Neuron (in vitro differentiated cells): Measurements from ENCODE around the gene IFNA2.
"Not testable (repeated sequence)": the region's sequence is repeated elsewhere in the genome, so short reads cannot be mapped to it uniquely, and the experiment has no call there.

Experiments used
- H2AFZ ChIP-seq: one replicate; pipeline ENCODE4 v1.6.1; 2013; ENCODE audit warnings: low read depth, mild to moderate bottlenecking, inconsistent platforms, low read length, moderate library complexity
- H3K27me3 ChIP-seq: one replicate; pipeline ENCODE4 v1.6.1; 2013; ENCODE audit warnings: low read length; ENCODE audit not compliant: insufficient read depth
- H3K36me3 ChIP-seq: one replicate; pipeline ENCODE4 v1.6.1; 2013; ENCODE audit warnings: low read length; ENCODE audit not compliant: insufficient read depth
- H3K4me1 ChIP-seq: one replicate; pipeline ENCODE4 v1.6.1; 2013; ENCODE audit warnings: low read length; ENCODE audit not compliant: insufficient read depth
- H3K4me3 ChIP-seq: 2 replicates; pipeline ENCODE4 v1.5.1; 2013; ENCODE audit warnings: mild to moderate bottlenecking, low read length, moderate library complexity
- H3K9me3 ChIP-seq: one replicate; pipeline ENCODE4 v1.6.1; 2013; ENCODE audit warnings: low read length

IFNA2 gene

DNA sequence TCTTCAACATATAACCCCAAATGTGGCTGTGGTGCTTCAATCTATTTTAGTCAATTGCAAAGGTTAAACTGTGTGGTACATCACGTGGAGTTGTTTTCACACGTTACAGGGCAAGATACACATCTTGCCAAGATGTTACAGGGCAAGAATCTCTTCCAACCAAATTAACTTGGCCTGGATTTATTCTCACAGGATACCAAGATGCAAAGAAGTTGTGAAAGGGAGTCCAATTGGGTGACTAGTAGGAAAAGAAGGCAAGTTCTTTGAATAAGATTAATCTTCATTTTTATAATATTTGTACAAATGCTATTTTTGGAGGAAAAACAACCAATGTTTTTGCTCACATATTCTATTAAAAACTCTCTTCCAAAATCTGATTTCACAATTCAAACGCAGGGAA lies 18.9 kb upstream of the IFNA2 start:
- no peaks in the 10 kb centered on the region for H3K4me1 ChIP-seq
- peaks cover 27% of the 10 kb centered on the region for H3K27me3 ChIP-seq
- H2AFZ ChIP-seq = no peak overlapping the region
- no peak overlapping the region for H3K4me3 ChIP-seq
- H3K36me3 ChIP-seq = no peaks in the 10 kb centered on the region
- H3K9me3 ChIP-seq = no peaks in the 10 kb centered on the region

DNA sequence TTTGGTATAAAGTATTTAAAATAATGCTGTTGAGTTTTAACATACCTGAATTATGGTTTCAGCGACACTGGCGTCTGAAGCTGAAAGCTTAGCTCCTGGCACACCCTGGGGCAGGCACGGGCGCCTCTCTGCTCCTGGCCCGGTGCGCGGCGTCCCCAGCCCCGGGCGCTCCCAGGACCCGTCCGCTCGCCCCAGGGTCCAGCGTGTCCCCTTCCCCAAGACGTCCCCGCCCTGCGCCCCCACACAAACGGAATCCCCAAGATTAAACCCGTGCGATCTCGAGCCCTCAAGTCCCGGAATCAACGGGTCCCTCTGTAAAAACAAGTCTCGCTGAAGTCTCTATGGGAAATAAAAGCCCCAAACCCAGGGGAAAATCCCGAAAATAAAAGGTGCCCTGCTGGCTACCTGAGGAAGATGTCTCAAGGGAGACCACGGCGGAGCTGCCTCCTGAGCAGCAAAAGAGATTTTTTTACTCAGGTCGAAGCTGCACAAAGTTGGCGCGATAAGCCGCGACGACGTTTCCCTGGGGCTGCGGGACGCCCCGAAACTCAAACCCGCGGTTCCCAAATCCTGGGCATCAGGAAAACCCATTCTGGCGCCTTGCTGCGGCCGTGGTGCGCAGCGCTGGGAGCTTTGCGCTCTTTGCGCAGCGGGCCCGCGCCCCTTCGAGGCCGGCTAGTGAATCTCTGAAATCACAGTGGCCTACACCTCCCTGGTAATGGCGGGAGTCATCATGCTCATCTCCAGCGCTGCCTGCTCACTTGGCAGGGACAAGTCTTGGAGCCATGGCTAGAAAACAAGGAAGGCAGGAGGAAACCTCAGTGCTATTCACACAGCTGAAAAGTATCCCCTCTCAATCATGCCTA lies 17.4 kb upstream of the IFNA2 start:
- no peaks in the 10 kb centered on the region for H3K9me3 ChIP-seq
- H3K4me3 ChIP-seq = no peak overlapping the region
- no peaks in the 10 kb centered on the region for H3K4me1 ChIP-seq
- peak overlapping the region; percentile 16 for H2AFZ ChIP-seq
- H3K36me3 ChIP-seq = no peaks in the 10 kb centered on the region
- H3K27me3 ChIP-seq = peaks cover 36% of the 10 kb centered on the region

DNA sequence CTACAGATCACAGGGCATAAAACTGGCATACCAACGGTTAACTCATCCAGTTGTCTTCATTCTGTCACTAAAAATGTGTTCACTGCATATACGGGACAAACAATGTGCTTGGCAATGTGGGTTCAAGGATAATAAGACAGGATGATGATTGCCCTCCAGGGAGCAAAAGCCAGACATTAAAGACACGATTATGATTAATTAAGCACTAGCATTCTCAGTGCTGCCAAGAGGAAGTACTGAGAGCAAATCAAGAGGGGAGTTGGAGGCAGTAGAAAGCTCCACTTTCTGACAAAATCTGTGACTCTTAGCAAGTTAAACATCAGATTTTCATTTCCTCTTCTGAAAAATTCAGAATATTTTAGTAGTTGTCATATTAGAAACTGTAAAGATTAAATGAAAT lies 14.8 kb upstream of the IFNA2 start:
- Histone ChIP-seq H3K4me1 (no peaks in the 10 kb centered on the region), H2AFZ (no peak overlapping the region), H3K4me3 (no peak overlapping the region), H3K36me3 (no peaks in the 10 kb centered on the region), H3K27me3 (peaks cover 45% of the 10 kb centered on the region), H3K9me3 (no peaks in the 10 kb centered on the region)

DNA sequence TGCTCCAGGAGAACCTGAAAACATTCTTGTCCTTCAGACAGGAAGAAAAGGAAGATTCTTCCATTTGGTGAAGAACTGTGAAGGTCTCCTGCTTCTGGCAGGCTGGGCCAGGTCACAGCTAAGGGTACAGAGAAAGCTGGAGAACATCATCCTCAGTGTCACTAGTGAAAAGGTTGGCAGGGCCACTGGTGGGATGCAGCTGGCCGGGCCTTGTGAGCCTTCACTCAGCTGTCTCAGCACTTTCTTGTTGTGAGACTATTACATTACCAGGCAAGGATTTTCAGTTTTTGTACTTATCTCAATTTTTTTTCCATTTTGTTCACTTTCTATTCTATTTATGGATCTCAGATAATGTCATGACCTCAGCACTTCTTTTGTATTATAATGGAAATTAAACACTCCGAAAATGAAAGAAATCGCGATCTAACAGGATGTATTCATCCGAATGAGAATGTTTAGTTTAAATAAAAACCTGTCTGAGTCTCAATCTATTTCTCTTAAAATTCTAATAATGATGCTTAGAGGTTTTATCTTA lies 13.8 kb upstream of the IFNA2 start:
- H3K36me3 ChIP-seq = no peaks in the 10 kb centered on the region
- no peak overlapping the region for H2AFZ ChIP-seq
- no peak overlapping the region for H3K4me3 ChIP-seq
- no peaks in the 10 kb centered on the region for H3K4me1 ChIP-seq
- no peaks in the 10 kb centered on the region for H3K9me3 ChIP-seq
- H3K27me3 ChIP-seq = peaks cover 44% of the 10 kb centered on the region

DNA sequence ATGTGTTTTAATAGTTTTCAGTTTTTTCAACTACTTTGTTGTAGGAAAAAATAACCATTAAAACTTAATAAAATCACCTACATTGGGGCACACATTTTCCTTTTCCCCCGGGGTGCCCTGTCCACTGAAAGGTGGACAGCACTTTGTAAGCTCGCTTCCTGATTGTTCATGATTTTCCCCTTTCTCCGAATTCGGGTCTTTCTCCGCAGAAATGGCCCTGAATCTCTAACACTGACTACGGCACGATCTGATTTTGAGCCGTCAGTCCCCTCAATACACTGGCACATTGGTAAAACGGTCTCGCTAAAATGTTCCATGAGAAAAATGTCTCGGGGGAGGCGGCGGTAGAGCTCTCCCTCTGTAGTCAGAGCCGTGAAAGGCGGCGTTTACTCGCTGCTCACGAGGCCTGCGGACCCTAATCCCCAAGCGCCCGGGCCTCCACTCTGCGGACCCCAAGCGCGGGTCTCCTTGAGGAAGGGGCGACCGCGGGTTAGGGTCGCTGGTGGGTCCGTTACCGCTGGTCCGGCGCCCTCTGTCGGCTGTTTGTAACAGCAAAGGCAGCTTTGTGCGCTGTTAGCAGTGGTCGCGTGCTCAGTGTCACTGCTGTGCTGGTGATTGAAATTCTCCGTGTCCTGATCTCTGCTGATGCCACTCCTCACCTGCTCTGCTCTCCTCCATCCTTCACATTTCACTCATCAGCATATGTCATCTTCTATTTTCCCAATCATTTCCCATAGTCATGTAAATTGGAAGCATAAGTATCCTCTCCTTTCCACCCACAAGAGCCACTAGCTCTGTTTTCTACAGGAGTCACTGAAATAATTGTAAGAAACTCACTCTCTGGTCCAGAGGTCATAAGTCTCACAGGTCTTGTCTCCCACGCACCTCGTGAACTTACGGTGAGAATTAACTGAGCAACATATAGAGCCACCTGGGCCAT lies 10.8 kb upstream of the IFNA2 start:
- Histone ChIP-seq H3K27me3 (peaks cover 31% of the 10 kb centered on the region), H3K9me3 (no peaks in the 10 kb centered on the region), H3K4me3 (peak overlapping the region; percentile 46), H2AFZ (peak overlapping the region; percentile 89), H3K36me3 (no peaks in the 10 kb centered on the region), H3K4me1 (no peaks in the 10 kb centered on the region)

DNA sequence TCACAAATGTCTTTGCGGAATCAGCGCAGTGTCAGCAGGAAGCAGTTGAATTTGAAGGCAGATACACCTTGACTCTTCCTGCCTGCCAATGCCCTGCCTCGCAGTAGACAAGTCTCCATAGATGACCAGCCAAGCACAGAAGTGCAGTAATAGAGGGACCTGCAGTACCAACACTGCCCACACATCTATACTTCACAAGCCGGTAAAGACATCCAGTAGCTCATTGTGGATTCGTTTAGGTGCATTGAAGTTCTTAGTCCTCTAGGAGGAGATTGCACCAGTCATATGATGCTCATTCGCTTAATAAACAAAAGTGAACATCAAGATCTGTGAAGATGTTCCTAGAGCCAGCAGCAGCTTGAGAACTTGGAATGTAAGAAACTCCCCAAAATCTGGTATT lies 7.1 kb upstream of the IFNA2 start:
- H3K36me3 ChIP-seq = no peaks in the 10 kb centered on the region
- H2AFZ ChIP-seq = no peak overlapping the region
- peaks cover 24% of the 10 kb centered on the region for H3K27me3 ChIP-seq
- no peaks in the 10 kb centered on the region for H3K9me3 ChIP-seq
- H3K4me3 ChIP-seq = no peak overlapping the region
- H3K4me1 ChIP-seq = no peaks in the 10 kb centered on the region

DNA sequence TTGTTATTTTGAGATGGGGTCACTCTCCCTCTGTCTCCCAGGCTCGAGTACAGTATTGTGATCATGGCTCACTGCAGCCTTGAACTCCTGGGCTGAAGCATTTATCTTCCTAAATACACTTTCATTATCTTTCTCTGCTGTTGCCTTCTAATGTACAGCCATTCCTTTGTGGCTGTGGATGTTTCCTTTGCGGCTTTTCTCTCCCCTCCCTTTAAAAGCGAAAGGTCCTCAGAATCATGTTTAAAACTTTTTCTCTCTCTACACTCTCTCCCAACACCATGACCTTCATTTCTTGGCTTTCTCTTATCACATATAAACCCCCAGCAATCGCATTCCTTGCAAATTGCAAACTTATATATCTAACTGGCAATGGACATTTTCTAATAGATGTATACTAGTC lies 1.6 kb downstream of the IFNA2 start:
- Histone ChIP-seq H3K4me3 (no peak overlapping the region), H3K36me3 (no peaks in the 10 kb centered on the region), H2AFZ (no peak overlapping the region), H3K9me3 (no peaks in the 10 kb centered on the region), H3K27me3 (peaks cover 7% of the 10 kb centered on the region), H3K4me1 (peaks cover 8% of the 10 kb centered on the region)

DNA sequence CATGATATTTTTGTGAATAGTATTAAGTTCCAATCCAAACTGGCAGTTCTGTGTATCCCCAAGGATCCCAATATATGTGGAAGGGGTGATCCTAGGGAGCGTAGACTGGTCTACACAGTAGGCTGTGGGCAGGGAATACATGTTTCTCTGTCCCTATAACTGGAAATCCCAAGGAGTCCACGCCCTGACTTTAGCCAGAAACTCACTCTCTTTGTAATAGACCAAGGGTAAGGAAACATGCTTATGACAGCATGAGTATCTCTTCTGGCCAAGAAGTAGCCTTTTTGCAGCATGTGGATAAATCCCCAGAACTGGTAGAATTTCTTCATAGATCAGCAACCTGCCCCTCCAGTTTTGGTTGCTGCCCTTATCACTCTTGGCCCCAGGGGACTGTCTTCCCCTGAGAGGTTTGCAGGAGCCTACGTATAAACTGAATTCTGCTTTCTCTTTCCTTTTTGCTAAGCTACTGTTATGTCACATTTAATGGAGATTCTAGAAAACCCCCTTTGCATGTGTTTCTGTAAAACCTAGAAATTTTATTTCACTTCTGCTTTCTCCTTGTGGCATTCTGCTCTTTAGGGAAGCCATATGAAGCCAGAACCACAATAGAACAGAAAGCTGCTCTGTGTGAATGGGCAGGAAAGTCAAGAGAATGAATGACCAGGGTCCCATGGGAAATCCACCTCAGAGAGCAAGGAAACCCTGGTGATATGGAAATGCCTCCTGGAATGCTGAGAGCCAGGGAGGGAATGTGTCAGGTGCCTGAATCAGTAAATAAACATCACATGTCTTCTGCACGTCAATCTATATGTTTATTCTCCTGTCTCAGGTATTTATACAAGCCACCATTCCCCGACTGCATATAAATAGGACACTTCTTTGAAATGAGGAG lies 3.5 kb downstream of the IFNA2 start:
- Histone ChIP-seq H2AFZ (no peak overlapping the region), H3K9me3 (no peaks in the 10 kb centered on the region), H3K4me1 (peaks cover 8% of the 10 kb centered on the region), H3K36me3 (no peaks in the 10 kb centered on the region), H3K4me3 (no peak overlapping the region), H3K27me3 (peaks cover 7% of the 10 kb centered on the region)

DNA sequence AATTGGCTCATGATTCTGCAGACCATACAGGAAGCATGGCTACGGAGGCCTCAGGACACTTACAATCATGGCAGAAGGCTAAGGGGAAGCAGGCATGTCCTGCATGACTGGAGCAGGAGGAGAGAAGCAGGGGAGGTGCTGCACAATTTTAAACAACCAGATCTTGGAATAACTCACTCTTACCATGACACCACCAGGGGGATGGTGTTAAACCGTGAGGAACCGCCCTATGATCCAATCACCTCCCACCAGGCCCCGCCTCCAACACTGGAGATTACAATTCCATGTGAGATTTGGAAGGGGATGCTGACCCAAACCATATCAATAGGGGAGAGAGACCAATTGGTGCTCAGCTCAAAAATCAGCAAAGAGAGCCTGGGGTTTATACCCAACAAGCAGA lies 13.7 kb downstream of the IFNA2 start:
- H3K36me3 ChIP-seq, H3K9me3 ChIP-seq, H3K4me1 ChIP-seq, H3K4me3 ChIP-seq, H2AFZ ChIP-seq, H3K27me3 ChIP-seq: not testable (repeated sequence)

DNA sequence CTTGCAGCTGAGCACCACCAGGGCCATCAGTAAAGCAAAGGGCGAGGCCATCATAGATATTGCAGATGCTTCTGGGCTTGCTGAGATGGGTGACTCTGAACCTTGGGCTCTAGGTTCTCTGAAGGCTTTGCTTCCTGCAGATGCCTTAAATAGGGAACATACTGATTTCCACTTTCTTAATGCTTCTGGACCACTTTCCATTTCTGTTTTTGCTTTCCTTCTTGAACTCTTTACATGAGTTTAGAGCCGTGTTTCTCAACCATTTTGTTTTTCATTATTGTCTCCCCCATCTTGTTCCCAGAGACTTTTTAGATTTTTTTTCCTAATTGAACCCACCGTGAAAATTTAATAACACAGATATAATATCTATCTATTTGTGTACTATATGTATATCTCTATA lies 17.2 kb downstream of the IFNA2 start, which contains the start of gene IFNA13:
Gene IFNA13, minus strand, starts transcription at position 101 of the 400 bp plus-strand sequence. Its CDS starts 47 bp downstream, at position 54.
- Histone ChIP-seq H3K9me3 (no peaks in the 10 kb centered on the region), H3K4me3 (no peak within 1 kb of the TSS), H3K36me3 (no peaks in the 10 kb centered on the region), H3K4me1 (no peaks in the 10 kb centered on the region), H2AFZ (no peak within 1 kb of the TSS), H3K27me3 (no peaks in the 10 kb centered on the region)

DNA sequence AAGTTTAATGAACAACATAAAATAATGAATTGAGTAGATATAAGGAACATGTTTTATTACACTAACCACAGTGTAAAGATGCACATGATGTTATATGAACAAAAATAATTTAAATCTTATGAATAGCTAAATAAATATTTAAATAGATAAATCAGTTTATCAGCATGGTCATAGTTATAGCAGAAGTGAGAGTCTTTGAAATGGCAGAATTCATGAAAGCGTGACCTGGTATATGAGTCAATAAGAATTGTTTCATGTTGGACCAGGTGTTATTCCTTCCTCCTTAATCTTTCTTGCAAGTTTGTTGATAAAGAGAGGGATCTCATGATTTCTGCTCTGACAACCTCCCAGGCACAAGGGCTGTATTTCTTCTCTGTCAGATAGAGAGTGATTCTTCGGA lies 18.0 kb downstream of the IFNA2 start:
- not testable (repeated sequence) for H2AFZ ChIP-seq, H3K4me1 ChIP-seq, H3K36me3 ChIP-seq, H3K9me3 ChIP-seq, H3K27me3 ChIP-seq, H3K4me3 ChIP-seq

DNA sequence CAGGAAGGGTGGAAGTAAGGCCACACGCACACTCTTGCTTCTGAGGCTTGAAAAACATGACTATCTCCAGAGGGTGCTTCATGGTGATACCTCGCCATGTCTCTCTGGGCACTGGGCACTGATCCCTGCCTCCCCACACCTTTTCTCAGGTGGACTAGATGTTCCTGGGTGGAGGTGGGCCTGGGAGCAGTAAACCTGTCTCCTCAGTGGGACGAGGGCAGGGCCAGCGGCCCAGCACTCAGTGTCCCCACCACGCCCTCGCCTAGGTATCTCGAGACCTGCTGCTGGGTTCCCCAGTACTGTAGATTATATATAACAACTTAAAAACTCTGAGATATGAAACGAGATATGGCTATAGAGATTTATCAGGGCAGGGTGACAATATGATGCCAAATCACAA lies 22.9 kb downstream of the IFNA2 start:
- no peaks in the 10 kb centered on the region for H3K27me3 ChIP-seq
- no peak overlapping the region for H3K4me3 ChIP-seq
- H3K9me3 ChIP-seq = no peaks in the 10 kb centered on the region
- H3K4me1 ChIP-seq = peaks cover 2% of the 10 kb centered on the region
- no peak overlapping the region for H2AFZ ChIP-seq
- H3K36me3 ChIP-seq = no peaks in the 10 kb centered on the region
